NCI-H2196 treated with DMSO at 0.1 percent for 48 hours (cell line): ENCODE results near the gene PPM1G.

ENCODE experiments used
- DNase-seq: peaks from one replicate; lab custom pipeline; 2025; ENCODE audit not compliant: unreplicated experiment; lab: John Stamatoyannopoulos, UW

Gene PPM1G

DNA sequence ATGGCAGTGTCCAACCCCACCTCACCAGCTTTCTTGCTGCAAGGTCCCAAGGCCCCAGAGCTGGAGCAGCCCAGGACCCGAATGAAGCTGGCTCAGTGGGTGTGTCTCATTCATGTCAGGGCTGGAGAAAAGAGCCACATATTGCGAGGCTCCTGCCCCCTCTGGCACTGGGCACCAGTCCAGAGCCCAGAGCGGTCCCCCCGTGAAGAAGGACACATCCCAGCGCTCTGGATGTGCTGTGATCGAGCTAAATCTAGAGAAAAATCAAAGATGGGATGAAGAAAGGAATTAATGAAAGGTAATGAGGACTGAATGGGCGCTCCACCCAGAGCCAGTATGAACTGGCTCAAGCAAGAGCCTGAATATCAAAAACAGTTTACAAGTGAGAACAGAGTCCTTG lies 73.2 kb downstream of the PPM1G start:
- no peak for DNase-seq

GRCh38 chr2:27335311-27335710 lies 74.1 kb downstream of the PPM1G start:
- DNase-seq: no peak
